SKM-1 treated with dmso at 0.1 percent for 144 hours (cell line): ENCODE data around the gene LURAP1L.
A peak's percentile ranks its signal among the peaks of the same experiment; 100 is the strongest.

ENCODE experiments used
- DNase-seq: peaks from one replicate; lab custom pipeline; 2025; ENCODE audit not compliant: unreplicated experiment; lab: John Stamatoyannopoulos, UW

Gene LURAP1L

GRCh38 chr9:12812710-12813109 lies 37.9 kb downstream of the LURAP1L start:
- no peak for DNase-seq

- DNase-seq = no peak
These were observed 38.7 kb downstream of the LURAP1L start for GRCh38 chr9:12813533-12813932.

- DNase-seq = no peak
These were observed 39.4 kb downstream of the LURAP1L start for GRCh38 chr9:12813960-12814876.

- no peak for DNase-seq
These were observed 40.0 kb downstream of the LURAP1L start for GRCh38 chr9:12814877-12815237.

- DNase-seq = no peak
These were observed 41.1 kb downstream of the LURAP1L start for GRCh38 chr9:12815888-12816287.

GRCh38 chr9:12816656-12817101 lies 41.9 kb downstream of the LURAP1L start:
- DNase-seq = no peak

GRCh38 chr9:12817702-12818101 lies 42.9 kb downstream of the LURAP1L start:
- no peak for DNase-seq

GRCh38 chr9:12818431-12819000 lies 43.7 kb downstream of the LURAP1L start:
- DNase-seq = no peak

- DNase-seq = peak; percentile 18
These were observed 44.8 kb downstream of the LURAP1L start for GRCh38 chr9:12819436-12820185.

GRCh38 chr9:12822111-12822510 lies 47.3 kb downstream of the LURAP1L start:
- DNase-seq = no peak

GRCh38 chr9:12826924-12827565 lies 52.2 kb downstream of the LURAP1L start:
- no peak for DNase-seq

- no peak for DNase-seq
These were observed 58.9 kb downstream of the LURAP1L start for GRCh38 chr9:12833701-12834100.

- no peak for DNase-seq
These were observed 63.7 kb downstream of the LURAP1L start for GRCh38 chr9:12838546-12838945.

- DNase-seq = no peak
These were observed 68.9 kb downstream of the LURAP1L start for GRCh38 chr9:12843735-12844134.

GRCh38 chr9:12846035-12846434 lies 71.2 kb downstream of the LURAP1L start:
- DNase-seq = no peak

- DNase-seq = no peak
These were observed 72.7 kb downstream of the LURAP1L start for GRCh38 chr9:12847561-12847960.

- no peak for DNase-seq
These were observed 74.7 kb downstream of the LURAP1L start for GRCh38 chr9:12849486-12850003.

GRCh38 chr9:12851341-12852090 lies 76.7 kb downstream of the LURAP1L start:
- DNase-seq = no peak

- DNase-seq = no peak
These were observed 78.2 kb downstream of the LURAP1L start for GRCh38 chr9:12853051-12853450.

GRCh38 chr9:12854221-12854620 lies 79.4 kb downstream of the LURAP1L start:
- DNase-seq = no peak
